SIG-M5 treated with dmso at 0.1 percent for 504 hours (cell line): ENCODE measurements around the gene ING1.
"Not testable (repeated sequence)": the region's sequence is repeated elsewhere in the genome, so short reads cannot be mapped to it uniquely, and the experiment has no call there.

Experiments used
- DNase-seq: peaks from one replicate; lab custom pipeline; 2025; ENCODE audit not compliant: unreplicated experiment; lab: John Stamatoyannopoulos, UW

Gene ING1

GRCh38 chr13:110690516-110690915, 23.0 kb upstream of the ING1 start:
- no peak for DNase-seq

GRCh38 chr13:110695774-110696173, 17.7 kb upstream of the ING1 start:
- DNase-seq: not testable (repeated sequence)

GRCh38 chr13:110696776-110697175, 16.7 kb upstream of the ING1 start:
- DNase-seq: no peak

- DNase-seq: no peak
These were observed 15.7 kb upstream of the ING1 start for GRCh38 chr13:110697842-110698241.

GRCh38 chr13:110698689-110699088, 14.8 kb upstream of the ING1 start:
- no peak for DNase-seq

GRCh38 chr13:110699148-110700145, 14.1 kb upstream of the ING1 start:
- DNase-seq: no peak

- DNase-seq: no peak
These were observed 13.3 kb upstream of the ING1 start for GRCh38 chr13:110700186-110700585.

GRCh38 chr13:110700641-110701040, 12.9 kb upstream of the ING1 start:
- DNase-seq: no peak

- not testable (repeated sequence) for DNase-seq
These were observed 12.4 kb upstream of the ING1 start for GRCh38 chr13:110701061-110701460.

- DNase-seq: no peak
These were observed 11.4 kb upstream of the ING1 start for GRCh38 chr13:110702089-110702488.

- DNase-seq: peak; percentile 50
These were observed 10.6 kb upstream of the ING1 start for GRCh38 chr13:110702591-110703526.

GRCh38 chr13:110705356-110705825, 8.1 kb upstream of the ING1 start:
- no peak for DNase-seq

- DNase-seq: peak; percentile 97
These were observed 7.5 kb upstream of the ING1 start, which contains the start of gene CARS2 for GRCh38 chr13:110705826-110706569. Gene CARS2 (minus strand): TSS chr13:110706116. CDS start chr13:110706093, 23 bp downstream.

GRCh38 chr13:110706570-110707372, 6.7 kb upstream of the ING1 start:
- no peak for DNase-seq

- DNase-seq: peak; percentile 88
These were observed 1.2 kb upstream of the ING1 start for GRCh38 chr13:110712081-110712848.

GRCh38 chr13:110712849-110713641, 455 bp upstream of the ING1 start:
- peak; percentile 100 for DNase-seq

GRCh38 chr13:110713981-110714796, 689 bp downstream of the ING1 start:
- DNase-seq: peak; percentile 37
